SK-N-MC (cell line): Measurements from ENCODE around the gene PHYH.

ENCODE experiments used
- EZH2 ChIP-seq: fragments of 200-600 bp; sonication (generic); IDR thresholded peaks from one replicate; pipeline ENCODE4 v1.6.1; 2017; ENCODE audit warnings: antibody characterized with exemption
- FOXP2 ChIP-seq: optimal IDR thresholded peaks from 2 replicates; pipeline ENCODE3; 2011; ENCODE audit warnings: mild to moderate bottlenecking, moderate library complexity; ENCODE audit not compliant: insufficient read depth; ENCODE audit errors: extremely low read length, control extremely low read depth

DNA sequence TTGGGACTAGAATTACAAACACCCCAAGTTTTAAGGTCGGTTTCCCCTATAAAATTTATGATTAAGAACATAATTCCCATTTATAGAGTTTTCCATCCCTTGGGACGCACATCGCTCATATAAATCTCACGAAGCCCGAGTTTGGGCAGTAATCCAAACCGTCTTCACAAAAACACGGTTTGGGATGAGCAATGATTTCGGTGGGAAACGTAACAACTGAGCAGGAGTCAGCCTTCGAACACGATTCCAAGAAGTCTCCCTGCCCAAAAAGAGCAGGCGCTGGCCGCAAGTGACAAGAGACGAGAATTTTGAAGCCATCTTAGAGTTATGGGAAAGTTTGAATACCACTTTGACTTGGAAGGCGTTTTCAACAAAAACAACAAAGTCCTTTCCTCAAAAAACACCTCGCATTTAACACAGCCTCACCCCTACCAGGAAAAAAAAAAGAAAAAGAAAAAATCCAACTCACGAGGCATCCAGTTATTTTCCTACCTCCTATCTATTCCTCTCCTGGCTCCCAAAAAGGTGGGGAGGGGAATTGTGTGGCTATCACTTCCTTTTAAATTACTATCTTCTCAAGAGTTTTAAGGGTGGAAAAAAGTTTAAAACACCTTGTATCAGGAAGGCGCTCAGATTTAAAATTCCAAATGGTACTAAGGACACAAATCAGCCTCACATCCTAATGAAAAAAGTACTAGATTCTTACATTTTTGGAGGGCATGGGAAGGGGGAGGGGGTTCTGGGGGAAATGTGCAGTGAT lies 46.6 kb upstream of the PHYH start:
- no peak for TF ChIP-seq FOXP2
- TF ChIP-seq EZH2, result no peak
